ENCODE measurements around the gene POP4.

Gene POP4

DNA sequence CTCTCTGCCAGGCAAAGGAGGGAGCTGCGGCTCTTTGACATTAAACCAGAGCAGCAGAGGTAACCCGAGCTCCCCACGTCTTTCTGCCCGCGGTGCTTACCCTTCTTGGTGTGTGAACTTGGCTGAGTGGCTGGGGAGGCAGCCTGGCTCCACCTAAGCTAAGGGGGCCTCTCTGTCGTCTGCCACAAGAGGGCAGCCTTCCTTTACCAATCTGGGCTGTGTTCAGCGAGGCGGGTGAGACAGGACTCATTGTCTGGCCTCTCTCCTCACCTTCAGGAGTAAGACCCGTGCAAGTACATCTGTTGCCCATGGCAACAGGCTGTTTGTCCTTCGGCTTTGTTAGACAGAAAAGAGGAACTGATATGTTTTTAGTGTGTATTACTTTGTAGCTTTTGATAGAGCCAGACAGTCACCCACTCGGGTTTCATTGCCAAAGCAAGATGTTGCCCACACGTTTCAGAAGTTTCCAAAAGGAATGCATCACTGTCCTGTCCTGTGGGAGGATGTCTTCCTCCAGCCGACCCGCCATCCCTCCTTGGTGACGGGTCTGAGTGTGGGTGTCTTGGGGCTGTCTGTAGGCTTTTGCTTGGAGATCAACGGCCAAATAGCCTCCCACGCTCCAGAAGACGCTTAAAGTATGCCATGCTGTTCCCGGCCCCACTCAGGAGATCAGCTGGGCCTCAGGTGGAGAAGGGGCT, 4.6 kb downstream of the POP4 start:
- H3K4me2 ChIP-seq (ENCODE audit: low read depth, low read length), result no peak overlapping the region
- peak; percentile 74 for DNase-seq
- peaks cover 4% of the 10 kb centered on the region; the same call in 1 of the 2 replicates for H3K4me1 ChIP-seq (ENCODE audit: low read length)
- H2AFZ ChIP-seq (ENCODE audit: low read length), result no peak overlapping the region
- no peak overlapping the region for H3K4me3 ChIP-seq (ENCODE audit: low read length)
- no peaks in the 10 kb centered on the region for H3K9me3 ChIP-seq (replicated peaks; ENCODE audit: insufficient read depth, low read length)
- no peaks in the 10 kb centered on the region for H3K27me3 ChIP-seq (replicated peaks; ENCODE audit: insufficient read depth, low read length)
- no peaks in the 10 kb centered on the region for H4K20me1 ChIP-seq (ENCODE audit: insufficient read depth, low read length)
- peak; percentile 88 for TF ChIP-seq CTCF (IDR thresholded peaks at IDR 0.05; ENCODE audit: low read length)
- no peak for TF ChIP-seq EZH2 (optimal IDR thresholded peaks at IDR 0.05; ENCODE audit: low read depth, low read length)
- H3K36me3 ChIP-seq (replicated peaks; ENCODE audit: insufficient read depth, low read length), result no peaks in the 10 kb centered on the region; the same call in 1 of the 2 replicates
- no peaks in the 10 kb centered on the region for H3K9me2 ChIP-seq (replicated peaks; ENCODE audit: insufficient read depth, low read length)
- no peak overlapping the region for H3K9ac ChIP-seq (ENCODE audit: low read length)
- H3K79me2 ChIP-seq (ENCODE audit: low read length), result peaks cover 13% of the 10 kb centered on the region
- H3F3A ChIP-seq (ENCODE audit: insufficient read depth, low read length), result no peaks in the 10 kb centered on the region; the same call in 1 of the 2 replicates
- H3K27ac ChIP-seq (ENCODE audit: low read length), result no peak overlapping the region

GRCh38 chr19:29612121-29612520, 6.0 kb downstream of the POP4 start:
- Histone ChIP-seq H3K4me1 (ENCODE audit: low read length) (no peaks in the 10 kb centered on the region), H3K36me3 (replicated peaks; ENCODE audit: insufficient read depth, low read length) (no peaks in the 10 kb centered on the region; the same call in 1 of the 2 replicates), H3K27me3 (replicated peaks; ENCODE audit: insufficient read depth, low read length) (no peaks in the 10 kb centered on the region), H4K20me1 (ENCODE audit: insufficient read depth, low read length) (no peaks in the 10 kb centered on the region), H3K27ac (ENCODE audit: low read length) (no peak overlapping the region), H3K9me3 (replicated peaks; ENCODE audit: insufficient read depth, low read length) (no peaks in the 10 kb centered on the region), H3K79me2 (ENCODE audit: low read length) (peaks cover 4% of the 10 kb centered on the region), H2AFZ (ENCODE audit: low read length) (no peak overlapping the region), H3K4me3 (ENCODE audit: low read length) (no peak overlapping the region), H3K9me2 (replicated peaks; ENCODE audit: insufficient read depth, low read length) (no peaks in the 10 kb centered on the region), H3K4me2 (ENCODE audit: low read depth, low read length) (no peak overlapping the region), H3K9ac (ENCODE audit: low read length) (no peak overlapping the region), H3F3A (ENCODE audit: insufficient read depth, low read length) (no peaks in the 10 kb centered on the region; the same call in 1 of the 2 replicates)
- TF ChIP-seq CTCF (IDR thresholded peaks at IDR 0.05; ENCODE audit: low read length), result no peak
- TF ChIP-seq EZH2 (optimal IDR thresholded peaks at IDR 0.05; ENCODE audit: low read depth, low read length), result no peak
- TF ChIP-seq EZH2phosphoT487 (IDR thresholded peaks at IDR 0.05; ENCODE audit: low read length), result no peak
- no peak for DNase-seq

DNA sequence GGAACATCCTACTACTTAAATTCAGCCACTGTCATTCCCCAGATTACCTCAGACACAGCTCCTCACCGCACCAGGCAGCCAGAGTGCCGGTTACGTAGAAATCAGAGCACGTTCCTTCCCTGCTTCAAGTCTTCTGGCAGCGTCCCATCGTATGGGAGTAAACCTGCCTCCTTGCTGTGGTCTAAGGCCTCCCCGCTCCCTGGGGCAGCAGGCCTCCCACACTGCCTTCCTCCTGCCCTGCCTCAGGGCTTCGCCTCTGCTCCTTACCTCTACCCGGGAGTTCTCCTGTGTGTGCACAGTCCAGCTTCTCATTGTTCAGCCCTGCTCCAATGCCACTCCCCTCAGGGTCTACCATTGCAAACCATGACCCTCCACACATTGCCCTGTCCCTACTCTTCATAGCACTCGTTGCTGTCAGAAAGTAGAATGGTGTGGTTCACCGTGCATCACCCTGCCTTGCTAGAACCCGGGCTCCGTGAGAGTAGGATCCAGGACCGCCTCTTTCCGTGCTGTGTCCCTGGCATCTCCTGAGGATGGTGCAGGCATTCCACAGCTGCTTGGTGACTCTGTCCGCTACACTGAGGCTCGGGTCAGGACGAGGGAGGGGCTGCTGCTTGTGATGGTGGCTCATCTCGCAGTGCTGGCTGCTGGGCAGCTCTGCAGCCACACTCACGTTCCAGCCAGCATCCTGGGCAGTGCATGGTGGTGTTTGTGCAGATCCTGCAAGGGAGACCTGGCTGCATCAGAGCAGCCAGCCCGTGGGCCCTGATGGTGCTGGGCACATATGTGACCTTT, 6.9 kb downstream of the POP4 start:
- no peak overlapping the region for H3K27ac ChIP-seq (ENCODE audit: low read length)
- TF ChIP-seq CTCF (IDR thresholded peaks at IDR 0.05; ENCODE audit: low read length) (no peak), EZH2 (optimal IDR thresholded peaks at IDR 0.05; ENCODE audit: low read depth, low read length) (no peak), EZH2phosphoT487 (IDR thresholded peaks at IDR 0.05; ENCODE audit: low read length) (no peak)
- H3K9me2 ChIP-seq (replicated peaks; ENCODE audit: insufficient read depth, low read length), result no peaks in the 10 kb centered on the region
- no peaks in the 10 kb centered on the region for H3K9me3 ChIP-seq (replicated peaks; ENCODE audit: insufficient read depth, low read length)
- H4K20me1 ChIP-seq (ENCODE audit: insufficient read depth, low read length), result no peaks in the 10 kb centered on the region
- H3K4me2 ChIP-seq (ENCODE audit: low read depth, low read length), result no peak overlapping the region
- no peak overlapping the region for H3K4me3 ChIP-seq (ENCODE audit: low read length)
- no peak overlapping the region for H3K9ac ChIP-seq (ENCODE audit: low read length)
- H3F3A ChIP-seq (ENCODE audit: insufficient read depth, low read length), result no peaks in the 10 kb centered on the region; the same call in 1 of the 2 replicates
- no peak overlapping the region for H2AFZ ChIP-seq (ENCODE audit: low read length)
- H3K27me3 ChIP-seq (replicated peaks; ENCODE audit: insufficient read depth, low read length), result no peaks in the 10 kb centered on the region
- no peak for DNase-seq
- H3K4me1 ChIP-seq (ENCODE audit: low read length), result no peaks in the 10 kb centered on the region
- H3K79me2 ChIP-seq (ENCODE audit: low read length), result no peaks in the 10 kb centered on the region
- no peaks in the 10 kb centered on the region; the same call in 1 of the 2 replicates for H3K36me3 ChIP-seq (replicated peaks; ENCODE audit: insufficient read depth, low read length)

All from MM.1S (cell line).